NT2/D1 (cell line): ENCODE measurements around the gene PNRC1.

Source experiments
- SUZ12 ChIP-seq: IDR thresholded peaks from 2 replicates; pipeline ENCODE4 v1.6.1; 2011; ENCODE audit not compliant: insufficient read length, insufficient read depth; ENCODE audit errors: extremely low read depth
- YY1 ChIP-seq: IDR thresholded peaks from 2 replicates; pipeline ENCODE4 v1.6.1; 2011; ENCODE audit not compliant: insufficient read length, insufficient read depth
- ZNF274 ChIP-seq: IDR thresholded peaks from 2 replicates; pipeline ENCODE4 v1.6.1; 2011; ENCODE audit warnings: mild to moderate bottlenecking, low read depth, low read length

GRCh38 chr6:89071036-89071435 lies 9.5 kb upstream of the PNRC1 start:
- no peak for TF ChIP-seq ZNF274
- no peak for TF ChIP-seq YY1
- no peak for TF ChIP-seq SUZ12
